GM23338 (cell line): ENCODE data around the gene PHC2.

ENCODE experiments used
- CTCF ChIP-seq, 2 experiments: fragments of 200-600 bp in 1 of 2; sonication (generic) in 1 of 2; conservative IDR thresholded peaks; 2 replicates each; pipeline versions ENCODE4 v1.5.1 to v1.6.1; 2016 to 2017; ENCODE audit warnings: antibody characterized with exemption in 2 of 2, low read depth in 2 of 2, mild to moderate bottlenecking in 2 of 2, moderate library complexity in 1 of 2
- EZH2phosphoT487 ChIP-seq: fragments of 200-600 bp; sonication (generic); IDR thresholded peaks from one replicate; pipeline ENCODE4 v1.8.1; 2018; ENCODE audit warnings: antibody characterized with exemption; ENCODE audit not compliant: unreplicated experiment
- POLR2AphosphoS5 ChIP-seq: IDR thresholded peaks from 2 replicates; pipeline ENCODE4 v1.6.1; 2016; ENCODE audit warnings: antibody characterized with exemption, low read depth
- STAT1 ChIP-seq: IDR thresholded peaks from one replicate; pipeline ENCODE4 v1.6.1; 2016; ENCODE audit warnings: antibody characterized with exemption; ENCODE audit not compliant: unreplicated experiment
- TF ChIP-seq, protein P1 (sequence below): IDR thresholded peaks from one replicate; pipeline ENCODE4 v1.6.1; 2018; ENCODE audit warnings: antibody characterized with exemption; ENCODE audit not compliant: unreplicated experiment

DNA sequence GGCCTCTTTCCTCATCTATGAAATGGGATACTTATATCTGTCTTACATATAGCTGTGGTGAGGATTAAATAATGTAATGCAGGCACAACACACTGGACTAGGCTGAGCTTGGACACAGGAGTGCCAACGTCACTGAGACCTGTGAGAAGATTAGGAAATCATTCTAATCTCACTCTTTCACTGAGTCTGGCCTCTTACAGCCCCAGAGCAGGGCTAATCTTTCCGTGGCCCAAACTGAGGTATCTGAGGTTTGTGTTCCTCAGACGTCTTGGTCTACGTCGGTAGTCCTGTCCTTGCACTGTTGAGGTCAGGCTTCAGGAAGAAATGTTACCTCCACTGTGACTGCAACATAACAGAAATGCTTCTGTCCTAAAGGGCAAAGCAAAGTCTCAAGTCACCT, 87.4 kb downstream of the PHC2 start:
- no peak for TF ChIP-seq STAT1
- TF ChIP-seq POLR2AphosphoS5, result no peak
- TF ChIP-seq CTCF (conservative IDR thresholded peaks at IDR 0.05; ENCODE audit: low read depth in 2 of 2), result no peak
- TF ChIP-seq, protein P1, sequence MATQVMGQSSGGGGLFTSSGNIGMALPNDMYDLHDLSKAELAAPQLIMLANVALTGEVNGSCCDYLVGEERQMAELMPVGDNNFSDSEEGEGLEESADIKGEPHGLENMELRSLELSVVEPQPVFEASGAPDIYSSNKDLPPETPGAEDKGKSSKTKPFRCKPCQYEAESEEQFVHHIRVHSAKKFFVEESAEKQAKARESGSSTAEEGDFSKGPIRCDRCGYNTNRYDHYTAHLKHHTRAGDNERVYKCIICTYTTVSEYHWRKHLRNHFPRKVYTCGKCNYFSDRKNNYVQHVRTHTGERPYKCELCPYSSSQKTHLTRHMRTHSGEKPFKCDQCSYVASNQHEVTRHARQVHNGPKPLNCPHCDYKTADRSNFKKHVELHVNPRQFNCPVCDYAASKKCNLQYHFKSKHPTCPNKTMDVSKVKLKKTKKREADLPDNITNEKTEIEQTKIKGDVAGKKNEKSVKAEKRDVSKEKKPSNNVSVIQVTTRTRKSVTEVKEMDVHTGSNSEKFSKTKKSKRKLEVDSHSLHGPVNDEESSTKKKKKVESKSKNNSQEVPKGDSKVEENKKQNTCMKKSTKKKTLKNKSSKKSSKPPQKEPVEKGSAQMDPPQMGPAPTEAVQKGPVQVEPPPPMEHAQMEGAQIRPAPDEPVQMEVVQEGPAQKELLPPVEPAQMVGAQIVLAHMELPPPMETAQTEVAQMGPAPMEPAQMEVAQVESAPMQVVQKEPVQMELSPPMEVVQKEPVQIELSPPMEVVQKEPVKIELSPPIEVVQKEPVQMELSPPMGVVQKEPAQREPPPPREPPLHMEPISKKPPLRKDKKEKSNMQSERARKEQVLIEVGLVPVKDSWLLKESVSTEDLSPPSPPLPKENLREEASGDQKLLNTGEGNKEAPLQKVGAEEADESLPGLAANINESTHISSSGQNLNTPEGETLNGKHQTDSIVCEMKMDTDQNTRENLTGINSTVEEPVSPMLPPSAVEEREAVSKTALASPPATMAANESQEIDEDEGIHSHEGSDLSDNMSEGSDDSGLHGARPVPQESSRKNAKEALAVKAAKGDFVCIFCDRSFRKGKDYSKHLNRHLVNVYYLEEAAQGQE, result no peak
- TF ChIP-seq EZH2phosphoT487, result no peak
